IMR-90 (cell line): ENCODE measurements around the gene MAML3.

Experiments
- BHLHE40 ChIP-seq: fragments of 150-350 bp; IDR thresholded peaks from 2 replicates; pipeline ENCODE4 v1.6.1; 2016; ENCODE audit warnings: mild to moderate bottlenecking, low read depth, low read length
- CHD1 ChIP-seq: IDR thresholded peaks from 2 replicates; pipeline ENCODE4 v1.6.1; 2012; ENCODE audit warnings: low read depth, low read length, improper control_type of control experiment
- FOS ChIP-seq: fragments of 150-350 bp; IDR thresholded peaks from 2 replicates; pipeline ENCODE4 v1.6.1; 2016; ENCODE audit warnings: low read depth, low read length
- MXI1 ChIP-seq: IDR thresholded peaks from 2 replicates; pipeline ENCODE4 v1.6.1; 2012; ENCODE audit warnings: low read depth, mild to moderate bottlenecking, low read length, moderate library complexity, borderline replicate concordance
- POLR2A ChIP-seq: IDR thresholded peaks from 2 replicates; pipeline ENCODE4 v1.6.1; 2012; ENCODE audit warnings: mild to moderate bottlenecking, low read depth, low read length
- RCOR1 ChIP-seq: IDR thresholded peaks from 2 replicates; pipeline ENCODE4 v1.6.1; 2012; ENCODE audit warnings: mild to moderate bottlenecking, low read length, improper control_type of control experiment; ENCODE audit not compliant: insufficient replicate concordance
- RFX5 ChIP-seq: IDR thresholded peaks from 2 replicates; pipeline ENCODE4 v1.8.0; 2012; ENCODE audit warnings: low read depth, mild to moderate bottlenecking, low read length, moderate library complexity
- SMC3 ChIP-seq: fragments of 150-350 bp; IDR thresholded peaks from 2 replicates; pipeline ENCODE4 v1.6.1; 2016; ENCODE audit warnings: low read depth, mild to moderate bottlenecking, antibody characterized with exemption, low read length, moderate library complexity
- TF ChIP-seq, protein P1 (sequence below): conservative IDR thresholded peaks from 2 replicates; pipeline ENCODE4 v1.5.1; 2012; ENCODE audit warnings: mild to moderate bottlenecking, low read depth, low read length, improper control_type of control experiment
- TF ChIP-seq, protein P2 (sequence below): fragments of 150-350 bp; IDR thresholded peaks from 2 replicates; pipeline ENCODE4 v1.6.1; 2017; ENCODE audit warnings: mild to moderate bottlenecking, antibody characterized with exemption, low read length, low read depth

DNA sequence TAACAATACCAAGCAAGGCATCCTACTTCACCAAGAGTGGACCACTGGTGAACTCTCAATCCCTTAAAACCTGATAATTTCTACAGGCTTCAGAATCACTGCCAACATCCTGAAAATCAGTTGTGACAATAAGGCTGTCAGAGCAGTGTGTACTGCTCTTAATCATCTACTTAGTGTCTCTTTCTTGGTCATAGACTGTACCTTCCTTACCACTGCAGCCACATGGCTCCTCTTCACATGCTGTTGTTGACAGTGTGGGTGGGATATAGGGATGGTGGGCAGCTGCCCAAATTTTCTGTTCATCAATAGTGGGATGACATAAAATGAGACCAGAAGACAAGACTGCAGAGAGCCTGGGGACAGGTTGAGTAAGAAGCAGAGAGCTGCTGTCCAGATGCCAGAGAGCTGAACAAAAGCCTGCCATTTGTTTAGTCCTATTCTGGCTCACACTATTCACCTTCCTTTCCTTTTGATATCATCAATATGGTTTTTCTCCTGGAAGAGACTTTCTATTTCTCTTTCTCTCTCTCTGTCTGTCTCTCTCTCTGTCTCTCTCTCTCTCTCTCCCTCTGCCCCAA lies 309.4 kb downstream of the MAML3 start:
- TF ChIP-seq, protein P1, sequence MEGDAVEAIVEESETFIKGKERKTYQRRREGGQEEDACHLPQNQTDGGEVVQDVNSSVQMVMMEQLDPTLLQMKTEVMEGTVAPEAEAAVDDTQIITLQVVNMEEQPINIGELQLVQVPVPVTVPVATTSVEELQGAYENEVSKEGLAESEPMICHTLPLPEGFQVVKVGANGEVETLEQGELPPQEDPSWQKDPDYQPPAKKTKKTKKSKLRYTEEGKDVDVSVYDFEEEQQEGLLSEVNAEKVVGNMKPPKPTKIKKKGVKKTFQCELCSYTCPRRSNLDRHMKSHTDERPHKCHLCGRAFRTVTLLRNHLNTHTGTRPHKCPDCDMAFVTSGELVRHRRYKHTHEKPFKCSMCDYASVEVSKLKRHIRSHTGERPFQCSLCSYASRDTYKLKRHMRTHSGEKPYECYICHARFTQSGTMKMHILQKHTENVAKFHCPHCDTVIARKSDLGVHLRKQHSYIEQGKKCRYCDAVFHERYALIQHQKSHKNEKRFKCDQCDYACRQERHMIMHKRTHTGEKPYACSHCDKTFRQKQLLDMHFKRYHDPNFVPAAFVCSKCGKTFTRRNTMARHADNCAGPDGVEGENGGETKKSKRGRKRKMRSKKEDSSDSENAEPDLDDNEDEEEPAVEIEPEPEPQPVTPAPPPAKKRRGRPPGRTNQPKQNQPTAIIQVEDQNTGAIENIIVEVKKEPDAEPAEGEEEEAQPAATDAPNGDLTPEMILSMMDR, result no peak
- TF ChIP-seq POLR2A, result no peak
- no peak for TF ChIP-seq RCOR1
- no peak for TF ChIP-seq MXI1
- no peak for TF ChIP-seq BHLHE40
- no peak for TF ChIP-seq CHD1
- no peak for TF ChIP-seq RFX5
- no peak for TF ChIP-seq SMC3
- no peak for TF ChIP-seq FOS
- TF ChIP-seq, protein P2, sequence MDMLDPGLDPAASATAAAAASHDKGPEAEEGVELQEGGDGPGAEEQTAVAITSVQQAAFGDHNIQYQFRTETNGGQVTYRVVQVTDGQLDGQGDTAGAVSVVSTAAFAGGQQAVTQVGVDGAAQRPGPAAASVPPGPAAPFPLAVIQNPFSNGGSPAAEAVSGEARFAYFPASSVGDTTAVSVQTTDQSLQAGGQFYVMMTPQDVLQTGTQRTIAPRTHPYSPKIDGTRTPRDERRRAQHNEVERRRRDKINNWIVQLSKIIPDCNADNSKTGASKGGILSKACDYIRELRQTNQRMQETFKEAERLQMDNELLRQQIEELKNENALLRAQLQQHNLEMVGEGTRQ, result no peak
